GM23338 (cell line): ENCODE results near the gene ZNF653. TPM values are rescaled to one million over a fixed set of nuclear protein-coding genes. Genes with fewer than 3 reads are reported as not detected.

ENCODE experiments used
- ATAC-seq: fragments of 200-7000 bp; cut with Tn5 transposase; 3 replicates; pipeline ENCODE4 v1.9.1; 2020
- DNase-seq: peaks from one replicate; pipeline ENCODE4 v3.0.0-alpha.2; 2015; ENCODE audit warnings: low spot score
- H2AFZ ChIP-seq: fragments of 200-600 bp; sonication (generic); 2 replicates; pipeline ENCODE4 v1.8.0; 2016; ENCODE audit warnings: antibody characterized with exemption, mild to moderate bottlenecking, moderate library complexity
- H3F3A ChIP-seq: fragments of 200-600 bp; sonication (generic); replicated peaks from 2 replicates; pipeline ENCODE4 v1.8.0; 2017; ENCODE audit warnings: antibody characterized with exemption, mixed run types, low read depth
- H3K27ac ChIP-seq: fragments of 200-600 bp; sonication (generic); 2 replicates; pipeline ENCODE4 v1.6.1; 2016; ENCODE audit warnings: low read depth
- H3K27me3 ChIP-seq: fragments of 200-600 bp; sonication (generic); 2 replicates; pipeline ENCODE4 v1.8.0; 2016; ENCODE audit warnings: mild to moderate bottlenecking, mixed run types, moderate library complexity; ENCODE audit not compliant: insufficient read depth
- H3K36me3 ChIP-seq: fragments of 200-600 bp; sonication (generic); 2 replicates; pipeline ENCODE4 v1.8.0; 2016; ENCODE audit warnings: mild to moderate bottlenecking; ENCODE audit not compliant: insufficient read depth
- H3K4me1 ChIP-seq: fragments of 200-600 bp; sonication (generic); 2 replicates; pipeline ENCODE4 v1.8.0; 2016; ENCODE audit warnings: mild to moderate bottlenecking, moderate library complexity; ENCODE audit not compliant: insufficient read depth
- H3K4me2 ChIP-seq: fragments of 200-600 bp; sonication (generic); 2 replicates; pipeline ENCODE4 v1.7.1; 2017; ENCODE audit warnings: mixed run types
- H3K4me3 ChIP-seq: fragments of 200-600 bp; sonication (generic); 2 replicates; pipeline ENCODE4 v1.6.1; 2016; ENCODE audit warnings: mixed run types
- H3K79me2 ChIP-seq: fragments of 200-600 bp; sonication (generic); replicated peaks from 2 replicates; pipeline ENCODE4 v1.8.0; 2017; ENCODE audit warnings: mild to moderate bottlenecking; ENCODE audit not compliant: insufficient read depth
- H3K9me2 ChIP-seq: fragments of 200-600 bp; sonication (generic); 2 replicates; pipeline ENCODE4 v1.8.0; 2017; ENCODE audit not compliant: insufficient read depth
- H4K20me1 ChIP-seq: fragments of 200-600 bp; sonication (generic); replicated peaks from 2 replicates; pipeline ENCODE4 v1.8.0; 2017; ENCODE audit warnings: mild to moderate bottlenecking; ENCODE audit not compliant: insufficient read depth
- H3K27ac Mint-ChIP-seq: 2 replicates; pipeline ENCODE4 v1.8.0; 2020; ENCODE audit warnings: inconsistent platforms, mild to moderate bottlenecking, moderate library complexity, mixed read lengths
- H3K27me3 Mint-ChIP-seq: 3 replicates; pipeline ENCODE4 v1.8.0; 2022; ENCODE audit warnings: low read depth, mild to moderate bottlenecking, moderate library complexity, mixed read lengths, inconsistent platforms; ENCODE audit not compliant: insufficient read depth, poor library complexity
- H3K36me3 Mint-ChIP-seq: 3 replicates; pipeline ENCODE4 v1.8.0; 2021; ENCODE audit warnings: low read depth, mild to moderate bottlenecking, inconsistent platforms, moderate library complexity, mixed read lengths
- H3K4me1 Mint-ChIP-seq: 3 replicates; pipeline ENCODE4 v1.8.0; 2020; ENCODE audit warnings: mild to moderate bottlenecking, inconsistent platforms, mixed read lengths
- H3K4me3 Mint-ChIP-seq: 3 replicates; pipeline ENCODE4 v1.8.0; 2021; ENCODE audit warnings: moderate library complexity, mild to moderate bottlenecking, inconsistent platforms, mixed read lengths
- H3K9me3 Mint-ChIP-seq: 3 replicates; pipeline ENCODE4 v1.8.0; 2020; ENCODE audit warnings: moderate library complexity, mild to moderate bottlenecking, inconsistent platforms, mixed read lengths
- CREB1 ChIP-seq: fragments of 250-450 bp; sonication (Bioruptor Pico); IDR thresholded peaks from 2 replicates; pipeline ENCODE4 v1.5.0; 2020; ENCODE audit warnings: low read depth, mild to moderate bottlenecking, moderate library complexity
- ETS1 ChIP-seq: IDR thresholded peaks from 2 replicates; pipeline ENCODE4 v1.6.1; 2016; ENCODE audit warnings: antibody characterized with exemption
- EZH2 ChIP-seq: fragments of 200-600 bp; sonication (generic); IDR thresholded peaks from one replicate; pipeline ENCODE4 v1.8.0; 2017; ENCODE audit warnings: antibody characterized with exemption, mild to moderate bottlenecking, low read depth; ENCODE audit not compliant: unreplicated experiment
- EZH2phosphoT487 ChIP-seq: fragments of 200-600 bp; sonication (generic); IDR thresholded peaks from one replicate; pipeline ENCODE4 v1.8.1; 2018; ENCODE audit warnings: antibody characterized with exemption; ENCODE audit not compliant: unreplicated experiment
- JUNB ChIP-seq: IDR thresholded peaks from one replicate; pipeline ENCODE4 v1.6.1; 2016; ENCODE audit warnings: antibody characterized with exemption; ENCODE audit not compliant: unreplicated experiment
- NANOG ChIP-seq: IDR thresholded peaks from 2 replicates; pipeline ENCODE4 v1.6.1; 2016; ENCODE audit warnings: antibody characterized with exemption, borderline replicate concordance
- POLR2AphosphoS5 ChIP-seq: IDR thresholded peaks from 2 replicates; pipeline ENCODE4 v1.6.1; 2016; ENCODE audit warnings: antibody characterized with exemption, low read depth
- REST ChIP-seq: IDR thresholded peaks from one replicate; pipeline ENCODE4 v1.6.1; 2018; ENCODE audit warnings: antibody characterized with exemption; ENCODE audit not compliant: unreplicated experiment
- STAT1 ChIP-seq: IDR thresholded peaks from one replicate; pipeline ENCODE4 v1.6.1; 2016; ENCODE audit warnings: antibody characterized with exemption; ENCODE audit not compliant: unreplicated experiment
- ZNF114 ChIP-seq: fragments of 250-450 bp; sonication (Bioruptor Pico); IDR thresholded peaks from 2 replicates; pipeline ENCODE4 v1.5.0; 2020; ENCODE audit warnings: mild to moderate bottlenecking, moderate library complexity
- ZNF331 ChIP-seq: fragments of 250-450 bp; sonication (Bioruptor Pico); IDR thresholded peaks from 2 replicates; pipeline ENCODE4 v1.5.0; 2020; ENCODE audit warnings: low read depth, mild to moderate bottlenecking, moderate library complexity
- polyA plus RNA-seq: library from polyadenylated mRNA; unstranded; fragments of >200 nt; fragmentation: Nextera tagmentation; extraction: Ambion mirVana; gene quantifications from 2 replicates; pipeline ENCODE4 v1.2.1, GENCODE V29; 2016
- total RNA-seq: library from RNA; depleted of rRNA; stranded (reverse); fragments of >200 nt; shearing (Covaris generic); gene quantifications from 2 replicates; pipeline ENCODE4 v1.2.3, GENCODE V29; 2014
- TF ChIP-seq, protein P1 (sequence below), 2 experiments: fragments of 200-600 bp in 1 of 2; sonication (generic) in 1 of 2; conservative IDR thresholded peaks; 2 replicates each; pipeline versions ENCODE4 v1.5.1 to v1.6.1; 2016 to 2017; ENCODE audit warnings: antibody characterized with exemption in 2 of 2, low read depth in 2 of 2, mild to moderate bottlenecking in 2 of 2, moderate library complexity in 1 of 2

Gene ZNF653
- total and polyA plus RNA-seq, 2 experiments from 2014 or later: 2.5 to 5.3 TPM

DNA sequence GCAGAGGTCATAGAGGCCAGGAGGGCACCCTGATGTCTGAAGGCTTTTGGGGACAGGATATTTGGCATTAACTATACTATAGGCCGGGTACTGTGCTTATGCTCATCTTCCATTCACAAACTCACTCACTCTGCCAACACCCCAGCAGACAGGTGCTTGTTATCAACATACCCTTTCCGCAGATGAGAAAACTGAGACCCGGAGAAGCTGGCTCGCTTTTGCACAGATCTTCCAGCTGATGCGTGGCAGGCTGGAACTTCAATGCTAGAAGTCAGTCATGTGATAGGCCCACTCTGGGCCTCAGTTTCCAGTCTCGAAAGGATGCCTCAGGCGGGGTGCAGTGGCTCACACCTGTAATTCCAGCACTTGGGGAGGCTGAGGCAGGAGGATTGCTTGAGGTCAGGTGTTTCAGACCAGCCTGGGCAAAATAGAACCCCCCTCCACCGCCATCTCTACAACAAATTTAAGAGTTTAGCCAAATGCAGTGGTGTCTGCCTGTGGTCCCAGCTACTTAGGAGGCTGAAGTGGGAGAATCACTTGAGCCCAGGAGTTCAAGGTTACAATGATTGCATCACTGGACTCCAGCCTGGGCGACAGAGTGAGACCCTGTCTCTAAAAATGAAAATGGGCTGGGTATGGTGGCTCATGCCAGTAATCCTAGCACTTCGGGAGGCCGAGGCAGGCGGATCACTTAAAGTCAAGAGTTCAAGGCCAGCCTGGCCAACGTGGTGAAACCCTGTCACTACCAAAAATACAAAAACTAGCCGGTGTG is 42.5 kb upstream of the ZNF653 start (continued):
- TF ChIP-seq STAT1 (no peak), POLR2AphosphoS5 (no peak), JUNB (no peak), EZH2 (no peak), EZH2phosphoT487 (no peak), NANOG (no peak), ETS1 (no peak), REST (no peak), ZNF114 (CRISPR knock-in tag) (no peak), ZNF331 (CRISPR knock-in tag) (no peak)
- TF ChIP-seq, protein P1, sequence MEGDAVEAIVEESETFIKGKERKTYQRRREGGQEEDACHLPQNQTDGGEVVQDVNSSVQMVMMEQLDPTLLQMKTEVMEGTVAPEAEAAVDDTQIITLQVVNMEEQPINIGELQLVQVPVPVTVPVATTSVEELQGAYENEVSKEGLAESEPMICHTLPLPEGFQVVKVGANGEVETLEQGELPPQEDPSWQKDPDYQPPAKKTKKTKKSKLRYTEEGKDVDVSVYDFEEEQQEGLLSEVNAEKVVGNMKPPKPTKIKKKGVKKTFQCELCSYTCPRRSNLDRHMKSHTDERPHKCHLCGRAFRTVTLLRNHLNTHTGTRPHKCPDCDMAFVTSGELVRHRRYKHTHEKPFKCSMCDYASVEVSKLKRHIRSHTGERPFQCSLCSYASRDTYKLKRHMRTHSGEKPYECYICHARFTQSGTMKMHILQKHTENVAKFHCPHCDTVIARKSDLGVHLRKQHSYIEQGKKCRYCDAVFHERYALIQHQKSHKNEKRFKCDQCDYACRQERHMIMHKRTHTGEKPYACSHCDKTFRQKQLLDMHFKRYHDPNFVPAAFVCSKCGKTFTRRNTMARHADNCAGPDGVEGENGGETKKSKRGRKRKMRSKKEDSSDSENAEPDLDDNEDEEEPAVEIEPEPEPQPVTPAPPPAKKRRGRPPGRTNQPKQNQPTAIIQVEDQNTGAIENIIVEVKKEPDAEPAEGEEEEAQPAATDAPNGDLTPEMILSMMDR (conservative IDR thresholded peaks at IDR 0.05; ENCODE audit: low read depth in 2 of 2): no peak

DNA sequence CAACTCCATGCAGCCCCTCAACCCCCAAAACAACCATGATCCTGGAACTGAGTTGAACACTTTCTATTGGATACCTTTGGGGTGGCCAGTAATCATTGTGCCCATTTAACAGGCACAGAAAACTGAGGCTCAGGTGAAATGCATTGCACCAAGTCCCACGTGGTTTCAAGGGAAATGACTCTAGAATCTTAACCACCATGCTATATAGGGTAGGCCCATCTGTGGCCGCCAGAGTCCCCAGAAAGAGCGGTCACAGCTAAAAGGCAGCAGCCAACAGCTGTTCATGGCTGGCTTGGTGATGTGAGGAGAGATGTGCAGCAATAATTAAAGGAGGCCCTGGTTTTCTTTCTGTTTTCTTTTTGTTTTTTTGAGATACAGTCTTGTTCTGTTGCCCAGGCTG is 35.6 kb upstream of the ZNF653 start:
- H2AFZ ChIP-seq: no peak overlapping the region
- Mint-ChIP-seq H3K36me3 (no peaks in the 10 kb centered on the region), H3K27ac (no peak overlapping the region), H3K27me3 (peaks cover 23% of the 10 kb centered on the region), H3K9me3 (no peaks in the 10 kb centered on the region), H3K4me1 (peaks cover 19% of the 10 kb centered on the region), H3K4me3 (no peak overlapping the region)
- no peak overlapping the region; the same call in 1 of the 2 replicates for H3K27ac ChIP-seq
- H3K9me2 ChIP-seq: no peaks in the 10 kb centered on the region
- no peaks in the 10 kb centered on the region for H3K36me3 ChIP-seq
- no peaks in the 10 kb centered on the region for H3K27me3 ChIP-seq
- H3K4me3 ChIP-seq: no peak overlapping the region
- 0 out of 2 replicates have a peak, but pooled peaks cover 9% of the 10 kb centered on the region for H3F3A ChIP-seq
- H3K4me1 ChIP-seq: peaks cover 13% of the 10 kb centered on the region
- no peak for ATAC-seq
- no peaks in the 10 kb centered on the region for H4K20me1 ChIP-seq
- H3K79me2 ChIP-seq: no peaks in the 10 kb centered on the region
- DNase-seq: no peak
- H3K4me2 ChIP-seq: no peak overlapping the region
- TF ChIP-seq ETS1 (no peak), POLR2AphosphoS5 (no peak), STAT1 (no peak), REST (no peak), NANOG (no peak), ZNF114 (CRISPR knock-in tag) (no peak), CREB1 (CRISPR knock-in tag) (no peak), EZH2 (no peak), JUNB (no peak)
